GM12872 (cell line): ENCODE measurements around the gene A3GALT2.

Experiments used
- CTCF ChIP-seq: IDR thresholded peaks from 3 replicates; pipeline ENCODE4 v1.5.1; 2011; ENCODE audit warnings: low read depth, mild to moderate bottlenecking, low read length, moderate library complexity; ENCODE audit not compliant: insufficient read depth

A3GALT2 gene

GRCh38 chr1:33344896-33345560 is 24.1 kb upstream of the A3GALT2 start:
- no peak for TF ChIP-seq CTCF

- TF ChIP-seq CTCF = no peak
These were observed 22.6 kb upstream of the A3GALT2 start for GRCh38 chr1:33343539-33343938.

DNA sequence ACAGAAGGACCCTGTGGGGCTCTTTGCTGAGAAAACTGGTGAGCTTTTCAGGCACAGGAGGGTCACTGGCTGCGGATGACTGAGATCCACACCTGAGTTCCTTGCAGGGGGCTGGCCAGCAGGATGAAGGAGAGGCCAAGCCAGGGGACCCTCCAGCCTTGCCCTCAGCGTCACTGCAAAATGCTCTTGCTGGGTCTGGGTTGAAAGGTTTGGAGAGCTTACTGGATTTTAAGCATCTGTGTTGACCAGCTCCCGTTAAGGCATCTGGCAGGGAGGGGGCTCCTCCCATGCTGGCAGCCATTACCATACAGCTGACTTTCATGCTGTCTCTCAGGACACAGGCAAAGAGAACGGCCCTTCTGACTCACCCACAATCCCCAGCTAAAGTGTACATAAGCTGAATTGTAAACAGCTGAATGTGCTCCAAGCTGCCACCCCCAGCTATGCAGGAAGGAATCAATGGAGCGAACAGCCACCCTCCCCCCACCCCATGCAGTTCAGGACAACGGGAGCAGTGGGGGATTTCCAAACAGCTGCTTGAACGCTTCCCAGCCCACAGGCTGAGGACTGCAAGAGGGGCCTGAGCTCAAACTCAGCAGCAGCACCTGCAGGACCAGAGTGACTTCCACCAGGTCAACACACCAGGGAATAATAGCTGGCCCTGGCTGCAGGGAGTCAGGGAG is 21.3 kb upstream of the A3GALT2 start:
- no peak for TF ChIP-seq CTCF

DNA sequence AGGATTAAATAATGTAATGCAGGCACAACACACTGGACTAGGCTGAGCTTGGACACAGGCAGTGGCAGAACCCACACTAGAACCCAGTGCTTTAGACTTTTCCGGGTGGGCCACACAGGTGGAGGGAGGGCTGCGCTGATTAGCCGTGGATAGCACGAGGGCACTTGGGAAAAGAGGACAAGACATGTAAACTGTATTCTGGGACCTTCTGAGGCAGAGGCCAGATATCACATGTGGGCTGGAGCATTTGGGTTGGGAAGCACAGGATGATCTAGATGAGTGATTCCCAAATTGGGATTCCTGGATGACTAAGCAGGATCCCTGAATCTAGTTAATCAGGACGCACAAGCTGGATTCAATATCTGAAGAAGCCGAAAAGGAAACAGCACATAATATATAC is 20.3 kb upstream of the A3GALT2 start:
- no peak for TF ChIP-seq CTCF

DNA sequence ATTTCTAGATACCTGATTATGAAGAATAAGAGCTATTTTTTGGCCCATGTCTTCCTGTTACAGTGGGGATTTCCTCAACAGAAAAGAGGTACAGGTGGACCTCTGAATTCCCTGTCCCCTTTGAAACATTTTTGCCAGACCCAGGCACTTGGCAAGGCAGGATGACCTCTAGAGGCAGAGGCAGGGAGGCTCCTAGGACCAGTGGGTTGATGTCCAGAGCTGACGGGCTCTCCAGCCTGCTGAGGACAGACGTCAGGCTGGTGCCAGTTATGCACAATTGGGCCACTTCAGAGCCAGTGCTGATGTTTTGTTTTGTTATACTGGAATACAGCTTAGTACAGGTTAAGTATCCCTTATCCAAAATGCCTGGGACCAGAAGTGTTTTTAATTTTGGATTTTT is 18.5 kb upstream of the A3GALT2 start:
- no peak for TF ChIP-seq CTCF

DNA sequence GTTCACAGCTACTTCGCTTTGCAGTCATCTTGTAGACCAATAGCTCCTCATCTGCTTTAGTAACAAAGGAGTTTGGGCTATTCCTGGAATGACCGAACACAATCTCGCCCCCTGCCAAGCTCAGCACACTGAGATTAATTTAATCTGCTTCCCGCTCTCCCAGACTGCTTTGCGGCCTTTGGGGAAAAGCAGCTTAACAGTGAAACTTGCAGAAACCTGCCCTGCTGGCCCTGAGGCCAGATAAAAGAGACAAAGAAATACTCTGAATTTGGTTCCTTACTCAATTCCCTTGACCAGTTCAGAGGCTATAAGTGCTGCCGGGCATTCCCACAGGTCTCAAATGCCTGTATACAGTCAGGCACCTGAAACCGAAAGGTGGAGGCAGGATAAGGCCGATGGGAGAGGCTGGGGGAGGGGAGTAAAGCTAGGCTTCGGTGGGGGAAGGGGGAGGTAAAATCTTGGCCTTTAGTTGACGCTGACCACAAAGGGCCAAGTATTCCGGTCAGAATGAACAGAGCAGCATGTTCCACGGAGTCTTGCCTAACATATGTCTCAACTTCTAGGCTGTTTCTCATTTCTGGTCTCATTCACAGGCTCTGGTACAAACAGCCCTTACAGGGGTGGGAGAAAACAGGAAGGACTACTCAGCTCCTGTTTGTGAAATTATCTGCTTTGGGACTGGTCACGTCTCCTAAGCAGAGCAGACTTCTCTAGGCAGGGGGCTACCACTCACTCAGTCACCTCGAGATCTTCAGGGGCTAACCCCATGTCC is 17.7 kb upstream of the A3GALT2 start:
- TF ChIP-seq CTCF = no peak

DNA sequence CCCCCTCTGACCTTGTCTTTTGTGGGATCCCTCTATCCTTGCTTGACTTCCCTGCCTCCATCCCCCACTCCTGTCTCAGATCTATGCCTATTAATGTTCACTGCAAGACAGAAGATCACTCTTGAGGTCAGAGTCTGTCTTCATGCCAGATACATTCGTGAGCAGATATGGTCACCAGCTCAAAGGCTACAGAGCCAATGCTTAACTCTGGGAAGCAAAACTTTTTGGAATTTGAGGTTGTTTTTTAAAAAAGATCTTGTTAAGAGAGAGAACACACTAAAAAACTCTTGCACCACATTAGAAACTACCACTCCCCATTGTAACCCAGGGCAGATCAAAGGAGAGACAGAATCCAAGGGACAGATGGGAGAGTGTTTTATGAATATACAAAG is 17.1 kb upstream of the A3GALT2 start:
- TF ChIP-seq CTCF = no peak
